ENCODE measurements around the gene ARHGEF7. TPM values are rescaled to one million over a fixed set of nuclear protein-coding genes. Genes with fewer than 3 reads are reported as not detected.

Gene ARHGEF7
- total RNA-seq, 2 experiments from 2014 or later, result 39.5 to 51.3 TPM

DNA sequence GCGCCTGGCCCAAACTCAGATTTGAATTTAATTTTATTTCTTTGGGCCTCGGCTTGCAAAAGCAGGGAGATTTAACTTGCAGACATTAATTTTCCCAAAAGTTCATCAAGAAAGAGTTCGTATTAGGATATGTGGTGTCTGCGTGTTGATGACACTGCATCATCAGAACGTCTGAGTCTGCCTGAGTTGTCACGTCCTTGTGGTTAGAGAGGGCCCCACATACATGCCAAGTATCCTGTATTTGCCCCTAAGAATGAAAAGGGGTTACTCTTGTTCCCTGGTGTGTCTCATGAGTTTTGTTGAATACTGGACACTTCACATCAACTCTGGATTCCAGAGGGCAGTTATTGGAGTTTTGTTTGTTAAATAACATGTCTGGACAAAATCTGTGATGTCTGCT is 199.7 kb downstream of the ARHGEF7 start:
- Histone ChIP-seq H3K4me1 (ENCODE audit: insufficient read depth, low read length, poor library complexity, severe bottlenecking) (no peaks in the 10 kb centered on the region), H3K79me2 (ENCODE audit: insufficient read depth, low read depth, low read length) (no peaks in the 10 kb centered on the region), H3K36me3 (ENCODE audit: insufficient read depth, low read length) (peaks cover 7% of the 10 kb centered on the region; the same call in 1 of the 2 replicates), H3K4me3 (ENCODE audit: low read depth, low read length, poor library complexity, severe bottlenecking) (no peak overlapping the region), H3K9me3 (ENCODE audit: low read length) (no peaks in the 10 kb centered on the region), H4K20me1 (ENCODE audit: insufficient read depth, low read length) (no peaks in the 10 kb centered on the region), H3K27ac (ENCODE audit: low read depth, low read length, poor library complexity, severe bottlenecking) (no peak overlapping the region), H3K4me2 (ENCODE audit: low read length) (no peak overlapping the region), H2AFZ (ENCODE audit: low read length) (no peak overlapping the region), H3K9me2 (ENCODE audit: insufficient read depth, low read length) (no peaks in the 10 kb centered on the region)
- ChIA-PET POLR2A (no interaction called here), CTCF (ENCODE audit: unreplicated experiment) (no interaction called here)
- no peak for DNase-seq (ENCODE audit: low spot score)
- BruUV-seq (replicated peaks), result no TSS peak
- intact Hi-C loops (cut with micrococcal nuclease; ENCODE audit: unreplicated experiment), result no loop called here
- TF ChIP-seq, protein P1, sequence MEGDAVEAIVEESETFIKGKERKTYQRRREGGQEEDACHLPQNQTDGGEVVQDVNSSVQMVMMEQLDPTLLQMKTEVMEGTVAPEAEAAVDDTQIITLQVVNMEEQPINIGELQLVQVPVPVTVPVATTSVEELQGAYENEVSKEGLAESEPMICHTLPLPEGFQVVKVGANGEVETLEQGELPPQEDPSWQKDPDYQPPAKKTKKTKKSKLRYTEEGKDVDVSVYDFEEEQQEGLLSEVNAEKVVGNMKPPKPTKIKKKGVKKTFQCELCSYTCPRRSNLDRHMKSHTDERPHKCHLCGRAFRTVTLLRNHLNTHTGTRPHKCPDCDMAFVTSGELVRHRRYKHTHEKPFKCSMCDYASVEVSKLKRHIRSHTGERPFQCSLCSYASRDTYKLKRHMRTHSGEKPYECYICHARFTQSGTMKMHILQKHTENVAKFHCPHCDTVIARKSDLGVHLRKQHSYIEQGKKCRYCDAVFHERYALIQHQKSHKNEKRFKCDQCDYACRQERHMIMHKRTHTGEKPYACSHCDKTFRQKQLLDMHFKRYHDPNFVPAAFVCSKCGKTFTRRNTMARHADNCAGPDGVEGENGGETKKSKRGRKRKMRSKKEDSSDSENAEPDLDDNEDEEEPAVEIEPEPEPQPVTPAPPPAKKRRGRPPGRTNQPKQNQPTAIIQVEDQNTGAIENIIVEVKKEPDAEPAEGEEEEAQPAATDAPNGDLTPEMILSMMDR (conservative IDR thresholded peaks at IDR 0.05; ENCODE audit: low read length), result no peak
- no peak for TF ChIP-seq EZH2phosphoT487 (IDR thresholded peaks at IDR 0.05; ENCODE audit: borderline replicate concordance, low read depth, low read length)

DNA sequence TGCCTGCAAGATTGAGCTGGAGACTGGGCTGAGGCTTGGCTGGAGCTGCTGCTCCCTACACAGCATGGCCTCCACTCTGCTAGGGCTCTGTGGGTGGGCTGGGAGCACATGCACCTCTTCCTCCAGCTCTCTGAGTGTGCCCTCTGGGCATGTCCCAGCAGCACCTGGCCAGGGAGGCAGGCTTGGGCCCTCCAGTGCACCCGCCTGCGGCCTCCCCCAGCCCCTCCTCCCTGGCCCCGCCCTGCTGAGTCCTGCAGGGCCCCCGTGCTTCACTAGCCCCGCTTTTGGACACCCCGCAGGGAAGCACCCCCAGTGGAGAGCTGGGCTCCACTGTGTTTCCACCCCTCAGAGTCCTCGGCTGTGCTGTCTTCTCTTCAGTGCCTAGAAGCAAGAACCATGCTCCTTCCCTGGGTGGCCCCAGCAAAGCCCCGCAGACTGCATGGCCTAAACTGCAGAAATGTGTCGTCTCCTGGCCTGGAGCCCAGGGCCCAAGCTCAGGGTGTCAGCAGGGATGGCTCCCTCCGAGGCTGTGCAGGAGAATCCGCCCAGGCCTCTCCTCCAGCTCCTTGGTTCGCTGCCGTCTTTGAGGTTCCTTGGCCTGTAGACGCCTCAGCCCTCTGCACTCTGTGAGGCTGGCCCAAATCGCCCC is 200.4 kb downstream of the ARHGEF7 start:
- H3K27ac ChIP-seq (ENCODE audit: low read depth, low read length, poor library complexity, severe bottlenecking), result no peak overlapping the region
- ChIA-PET CTCF (ENCODE audit: unreplicated experiment) (no interaction called here), POLR2A (no interaction called here)
- DNase-seq (ENCODE audit: low spot score), result no peak
- H3K4me3 ChIP-seq (ENCODE audit: low read depth, low read length, poor library complexity, severe bottlenecking), result no peak overlapping the region
- intact Hi-C loops (cut with micrococcal nuclease; ENCODE audit: unreplicated experiment), result no loop called here
- no peaks in the 10 kb centered on the region for H3K9me2 ChIP-seq (ENCODE audit: insufficient read depth, low read length)
- H3K79me2 ChIP-seq (ENCODE audit: insufficient read depth, low read depth, low read length), result no peaks in the 10 kb centered on the region
- no peak overlapping the region for H3K4me2 ChIP-seq (ENCODE audit: low read length)
- H3K36me3 ChIP-seq (ENCODE audit: insufficient read depth, low read length), result peaks cover 7% of the 10 kb centered on the region; the same call in 1 of the 2 replicates
- H3K4me1 ChIP-seq (ENCODE audit: insufficient read depth, low read length, poor library complexity, severe bottlenecking), result no peaks in the 10 kb centered on the region
- H2AFZ ChIP-seq (ENCODE audit: low read length), result no peak overlapping the region
- no TSS peak for BruUV-seq (replicated peaks)
- H4K20me1 ChIP-seq (ENCODE audit: insufficient read depth, low read length), result no peaks in the 10 kb centered on the region
- H3K9me3 ChIP-seq (ENCODE audit: low read length), result no peaks in the 10 kb centered on the region
- TF ChIP-seq EZH2phosphoT487 (IDR thresholded peaks at IDR 0.05; ENCODE audit: borderline replicate concordance, low read depth, low read length), result no peak
- TF ChIP-seq, protein P1 (conservative IDR thresholded peaks at IDR 0.05; ENCODE audit: low read length), result no peak

DNA sequence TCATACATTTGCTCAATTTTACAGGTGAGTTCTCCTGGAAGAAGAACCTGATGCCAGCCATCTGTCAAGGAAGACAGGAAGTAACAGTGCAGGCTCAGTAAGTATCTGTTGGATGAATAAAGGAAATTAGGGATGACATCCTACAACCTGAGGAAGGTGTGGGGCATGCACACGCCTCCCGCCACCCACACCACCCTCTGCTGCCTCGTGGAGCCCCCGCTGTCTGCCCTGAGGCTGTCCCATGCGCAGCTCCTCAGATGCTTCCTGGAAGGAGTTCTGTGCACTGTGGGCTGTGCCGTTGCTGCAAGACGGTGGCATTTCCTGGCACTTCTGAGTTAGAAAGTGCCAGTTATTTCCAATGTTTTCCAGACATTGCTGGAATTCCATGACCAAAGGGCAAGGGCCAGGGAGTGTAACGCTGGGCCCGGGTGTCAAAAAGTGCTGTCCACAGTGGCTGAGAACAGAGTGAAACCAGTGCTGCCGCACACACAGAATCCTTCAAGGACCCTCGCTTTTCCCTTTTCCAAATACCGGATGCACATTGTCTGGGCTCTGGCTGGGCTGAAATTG is 201.1 kb downstream of the ARHGEF7 start:
- POLR2A ChIA-PET, result interaction anchor here (0.6 kb wide), 1 partner anchor 619 kb away, joined by 3 read pairs; no protein-coding TSS in a partner anchor
- Histone ChIP-seq H3K9me2 (ENCODE audit: insufficient read depth, low read length) (no peaks in the 10 kb centered on the region), H2AFZ (ENCODE audit: low read length) (no peak overlapping the region), H3K27ac (ENCODE audit: low read depth, low read length, poor library complexity, severe bottlenecking) (no peak overlapping the region), H3K79me2 (ENCODE audit: insufficient read depth, low read depth, low read length) (no peaks in the 10 kb centered on the region), H3K36me3 (ENCODE audit: insufficient read depth, low read length) (peaks cover 7% of the 10 kb centered on the region; the same call in 1 of the 2 replicates), H3K9me3 (ENCODE audit: low read length) (no peaks in the 10 kb centered on the region), H3K4me2 (ENCODE audit: low read length) (no peak overlapping the region), H4K20me1 (ENCODE audit: insufficient read depth, low read length) (no peaks in the 10 kb centered on the region), H3K4me1 (ENCODE audit: insufficient read depth, low read length, poor library complexity, severe bottlenecking) (no peaks in the 10 kb centered on the region), H3K4me3 (ENCODE audit: low read depth, low read length, poor library complexity, severe bottlenecking) (no peak overlapping the region)
- CTCF ChIA-PET (ENCODE audit: unreplicated experiment), result no interaction called here
- BruUV-seq (replicated peaks), result no TSS peak
- TF ChIP-seq EZH2phosphoT487 (IDR thresholded peaks at IDR 0.05; ENCODE audit: borderline replicate concordance, low read depth, low read length), result no peak
- TF ChIP-seq, protein P1 (conservative IDR thresholded peaks at IDR 0.05; ENCODE audit: low read length), result no peak
- intact Hi-C loops (cut with micrococcal nuclease; ENCODE audit: unreplicated experiment), result no loop called here
- no peak for DNase-seq (ENCODE audit: low spot score)
